Dendritic cell treated with granulocyte-macrophage colony-stimulating factor and Interleukin-4, amounts not matched to agents 40 ng/mL and 50 ng/mL, for 4 days (primary cell): ENCODE results near the gene CEP162.
"Not testable (repeated sequence)": the region's sequence is repeated elsewhere in the genome, so short reads cannot be mapped to it uniquely, and the experiment has no call there.

Experiments
- H3K27ac Mint-ChIP-seq: one replicate; pipeline ENCODE4 v1.8.0; 2022; ENCODE audit warnings: mild to moderate bottlenecking, mixed read lengths
- H3K27me3 Mint-ChIP-seq: one replicate; pipeline ENCODE4 v1.8.0; 2022; ENCODE audit warnings: mild to moderate bottlenecking, mixed read lengths
- H3K36me3 Mint-ChIP-seq: one replicate; pipeline ENCODE4 v1.8.0; 2022; ENCODE audit warnings: low read depth, mixed read lengths
- H3K4me1 Mint-ChIP-seq: one replicate; pipeline ENCODE4 v1.8.0; 2022; ENCODE audit warnings: low read depth, mixed read lengths
- H3K4me3 Mint-ChIP-seq: one replicate; pipeline ENCODE4 v1.8.0; 2022; ENCODE audit warnings: mild to moderate bottlenecking, moderate library complexity, mixed read lengths
- H3K9me3 Mint-ChIP-seq: one replicate; pipeline ENCODE4 v1.8.0; 2022; ENCODE audit warnings: mixed read lengths
- intact Hi-C: fragments of 100-400 bp; cut with micrococcal nuclease; formaldehyde crosslinking; loops from one replicate; pipeline ENCODE4 v1.15.0; 2022

The CEP162 gene

GRCh38 chr6:84213217-84213616 is 14.2 kb downstream of the CEP162 start:
- H3K9me3 Mint-ChIP-seq, result no peaks in the 10 kb centered on the region
- no peak overlapping the region for H3K4me3 Mint-ChIP-seq
- intact Hi-C loops, result no loop called here
- peaks cover 28% of the 10 kb centered on the region for H3K36me3 Mint-ChIP-seq
- H3K27ac Mint-ChIP-seq, result no peak overlapping the region
- H3K27me3 Mint-ChIP-seq, result no peaks in the 10 kb centered on the region
- peaks cover 7% of the 10 kb centered on the region for H3K4me1 Mint-ChIP-seq

- no peak overlapping the region for H3K4me3 Mint-ChIP-seq
- no peaks in the 10 kb centered on the region for H3K27me3 Mint-ChIP-seq
- intact Hi-C loops, result no loop called here
- no peaks in the 10 kb centered on the region for H3K4me1 Mint-ChIP-seq
- H3K27ac Mint-ChIP-seq, result no peak overlapping the region
- no peaks in the 10 kb centered on the region for H3K9me3 Mint-ChIP-seq
- peaks cover 54% of the 10 kb centered on the region for H3K36me3 Mint-ChIP-seq
Measured at GRCh38 chr6:84204011-84204410, 23.4 kb downstream of the CEP162 start.

GRCh38 chr6:84199987-84200386 is 27.5 kb downstream of the CEP162 start:
- H3K27ac Mint-ChIP-seq, H3K4me1 Mint-ChIP-seq, H3K4me3 Mint-ChIP-seq, H3K27me3 Mint-ChIP-seq, intact Hi-C loops: not testable (repeated sequence)
- Mint-ChIP-seq H3K36me3 (peaks cover 52% of the 10 kb centered on the region), H3K9me3 (peaks cover 24% of the 10 kb centered on the region)

- intact Hi-C loops, result no loop called here
- Mint-ChIP-seq H3K27me3 (no peaks in the 10 kb centered on the region), H3K9me3 (peaks cover 26% of the 10 kb centered on the region), H3K36me3 (peaks cover 64% of the 10 kb centered on the region), H3K27ac (no peak overlapping the region), H3K4me3 (no peak overlapping the region), H3K4me1 (no peaks in the 10 kb centered on the region)
Measured at GRCh38 chr6:84197708-84198107, 29.7 kb downstream of the CEP162 start.

GRCh38 chr6:84193114-84193708 is 34.2 kb downstream of the CEP162 start:
- Mint-ChIP-seq H3K9me3 (peaks cover 33% of the 10 kb centered on the region), H3K27ac (no peak overlapping the region), H3K27me3 (no peaks in the 10 kb centered on the region), H3K4me1 (no peaks in the 10 kb centered on the region), H3K36me3 (peaks cover 92% of the 10 kb centered on the region), H3K4me3 (no peak overlapping the region)
- intact Hi-C loops, result no loop called here

- H3K27ac Mint-ChIP-seq, result no peak overlapping the region
- peaks cover 81% of the 10 kb centered on the region for H3K36me3 Mint-ChIP-seq
- H3K4me1 Mint-ChIP-seq, result no peaks in the 10 kb centered on the region
- H3K9me3 Mint-ChIP-seq, result peaks cover 28% of the 10 kb centered on the region
- intact Hi-C loops, result no loop called here
- H3K4me3 Mint-ChIP-seq, result no peak overlapping the region
- no peaks in the 10 kb centered on the region for H3K27me3 Mint-ChIP-seq
Measured at GRCh38 chr6:84191802-84192201, 35.6 kb downstream of the CEP162 start.

GRCh38 chr6:84189356-84189755 is 38.1 kb downstream of the CEP162 start:
- H3K27ac Mint-ChIP-seq, H3K27me3 Mint-ChIP-seq, H3K4me3 Mint-ChIP-seq, H3K9me3 Mint-ChIP-seq, intact Hi-C loops, H3K4me1 Mint-ChIP-seq: not testable (repeated sequence)
- peaks cover 57% of the 10 kb centered on the region for H3K36me3 Mint-ChIP-seq

- Mint-ChIP-seq H3K4me3 (no peak overlapping the region), H3K27ac (no peak overlapping the region), H3K9me3 (no peaks in the 10 kb centered on the region), H3K4me1 (no peaks in the 10 kb centered on the region), H3K36me3 (no peaks in the 10 kb centered on the region), H3K27me3 (no peaks in the 10 kb centered on the region)
- intact Hi-C loops, result no loop called here
Measured at GRCh38 chr6:84183430-84183829, 44.0 kb downstream of the CEP162 start.

- H3K4me1 Mint-ChIP-seq, result peaks cover 3% of the 10 kb centered on the region
Measured at GRCh38 chr6:84182001-84182400, 45.4 kb downstream of the CEP162 start.

GRCh38 chr6:84177241-84177640 is 50.2 kb downstream of the CEP162 start:
- H3K27ac Mint-ChIP-seq, result no peak overlapping the region
- no peak overlapping the region for H3K4me3 Mint-ChIP-seq
- H3K36me3 Mint-ChIP-seq, result peaks cover 25% of the 10 kb centered on the region
- no peaks in the 10 kb centered on the region for H3K9me3 Mint-ChIP-seq
- peaks cover 5% of the 10 kb centered on the region for H3K4me1 Mint-ChIP-seq
- H3K27me3 Mint-ChIP-seq, result no peaks in the 10 kb centered on the region
- intact Hi-C loops, result no loop called here

More at GRCh38 chr6:84182001-84182400, 45.4 kb downstream of the CEP162 start:
- Mint-ChIP-seq H3K36me3 (no peaks in the 10 kb centered on the region), H3K27ac (no peak overlapping the region), H3K9me3 (no peaks in the 10 kb centered on the region), H3K27me3 (no peaks in the 10 kb centered on the region), H3K4me3 (no peak overlapping the region)
- intact Hi-C loops, result no loop called here

- no peaks in the 10 kb centered on the region for H3K9me3 Mint-ChIP-seq
- H3K27ac Mint-ChIP-seq, result no peak overlapping the region
- intact Hi-C loops, result no loop called here
- peaks cover 5% of the 10 kb centered on the region for H3K4me1 Mint-ChIP-seq
- H3K4me3 Mint-ChIP-seq, result no peak overlapping the region
- H3K27me3 Mint-ChIP-seq, result no peaks in the 10 kb centered on the region
- peaks cover 36% of the 10 kb centered on the region for H3K36me3 Mint-ChIP-seq
Measured at GRCh38 chr6:84172574-84172973, 54.9 kb downstream of the CEP162 start.

- no peak overlapping the region for H3K27ac Mint-ChIP-seq
- H3K36me3 Mint-ChIP-seq, result peaks cover 36% of the 10 kb centered on the region
- peaks cover 2% of the 10 kb centered on the region for H3K4me1 Mint-ChIP-seq
- H3K27me3 Mint-ChIP-seq, result no peaks in the 10 kb centered on the region
- intact Hi-C loops, result no loop called here
- no peaks in the 10 kb centered on the region for H3K9me3 Mint-ChIP-seq
- H3K4me3 Mint-ChIP-seq, result no peak overlapping the region
Measured at GRCh38 chr6:84172080-84172479, 55.4 kb downstream of the CEP162 start.

- Mint-ChIP-seq H3K36me3 (peaks cover 23% of the 10 kb centered on the region), H3K4me3 (no peak overlapping the region), H3K4me1 (no peaks in the 10 kb centered on the region), H3K9me3 (no peaks in the 10 kb centered on the region), H3K27ac (no peak overlapping the region), H3K27me3 (no peaks in the 10 kb centered on the region)
- intact Hi-C loops, result no loop called here
Measured at GRCh38 chr6:84167457-84167856, 60.0 kb downstream of the CEP162 start.

GRCh38 chr6:84166395-84166794 is 61.0 kb downstream of the CEP162 start:
- Mint-ChIP-seq H3K9me3 (no peaks in the 10 kb centered on the region), H3K27ac (no peak overlapping the region), H3K4me3 (no peak overlapping the region), H3K4me1 (no peaks in the 10 kb centered on the region), H3K36me3 (peaks cover 17% of the 10 kb centered on the region), H3K27me3 (no peaks in the 10 kb centered on the region)
- intact Hi-C loops, result no loop called here

- H3K4me1 Mint-ChIP-seq, intact Hi-C loops, H3K27ac Mint-ChIP-seq, H3K9me3 Mint-ChIP-seq, H3K27me3 Mint-ChIP-seq, H3K4me3 Mint-ChIP-seq: not testable (repeated sequence)
- H3K36me3 Mint-ChIP-seq, result peaks cover 22% of the 10 kb centered on the region
Measured at GRCh38 chr6:84164328-84164727, 63.1 kb downstream of the CEP162 start.
